GM18519 (cell line): Measurements from ENCODE around the gene CCDC158.
"Not testable (repeated sequence)": the region's sequence is repeated elsewhere in the genome, so short reads cannot be mapped to it uniquely, and the experiment has no call there.

ENCODE experiments used
- ATAC-seq: cut with Tn5 transposase; IDR thresholded peaks from one replicate; pipeline ENCODE4 v1.9.1; 2021; ENCODE audit warnings: mild to moderate bottlenecking, moderate library complexity; ENCODE audit not compliant: unreplicated experiment, low FRiP score

The CCDC158 gene

DNA sequence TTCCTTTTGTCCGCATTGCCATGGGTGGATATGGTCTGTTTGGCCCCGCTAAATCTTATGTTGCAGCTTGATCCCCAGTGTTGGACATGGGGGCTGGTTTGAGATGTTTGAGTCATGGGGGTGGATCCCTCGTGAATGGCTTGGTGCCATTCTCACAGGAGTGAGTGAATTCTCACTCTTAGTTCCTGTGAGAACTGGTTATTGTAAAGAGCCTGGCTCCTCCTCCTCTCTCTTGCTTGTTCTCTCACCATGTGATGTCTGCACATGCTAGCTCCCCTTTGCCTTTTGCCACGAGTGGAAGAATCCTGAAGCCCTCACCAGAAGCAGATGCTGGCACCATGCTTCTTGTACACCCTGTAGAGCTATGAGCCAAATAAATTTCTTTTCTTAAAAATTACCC, 137.0 kb downstream of the CCDC158 start:
- no peak for ATAC-seq

DNA sequence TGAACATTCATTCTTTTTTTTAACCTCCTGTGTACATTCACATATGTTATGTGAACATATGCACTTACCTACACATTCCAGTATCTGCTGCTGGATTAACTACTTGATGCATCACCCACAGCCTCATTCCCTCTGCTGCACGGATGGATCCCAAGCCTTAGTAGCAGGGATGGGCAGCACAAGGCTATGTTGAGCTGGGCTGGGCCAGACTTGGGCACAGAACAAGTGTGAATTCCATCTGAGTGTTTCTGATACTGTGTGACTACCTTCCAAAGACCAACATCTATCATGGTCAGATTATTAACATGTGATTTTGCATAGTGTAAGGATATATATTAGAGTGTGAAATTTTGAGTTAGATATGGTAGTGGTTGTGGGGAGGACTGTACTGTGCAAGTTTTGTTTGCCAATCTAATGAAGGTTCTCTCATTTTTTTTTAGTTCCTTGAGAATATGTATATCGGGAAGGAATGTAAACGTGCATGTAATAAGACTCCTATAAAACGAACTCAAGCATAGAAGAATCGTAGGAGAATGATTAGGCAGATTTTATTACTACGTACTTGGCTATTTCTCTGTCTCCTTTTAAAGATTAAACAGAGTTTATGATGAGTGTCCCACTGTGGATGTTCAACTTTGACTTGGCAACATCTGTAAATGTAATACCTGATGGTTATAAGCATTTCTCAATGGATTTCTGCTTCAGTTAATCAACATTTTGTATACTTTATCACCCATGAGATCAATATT, 137.8 kb downstream of the CCDC158 start:
- ATAC-seq: no peak

DNA sequence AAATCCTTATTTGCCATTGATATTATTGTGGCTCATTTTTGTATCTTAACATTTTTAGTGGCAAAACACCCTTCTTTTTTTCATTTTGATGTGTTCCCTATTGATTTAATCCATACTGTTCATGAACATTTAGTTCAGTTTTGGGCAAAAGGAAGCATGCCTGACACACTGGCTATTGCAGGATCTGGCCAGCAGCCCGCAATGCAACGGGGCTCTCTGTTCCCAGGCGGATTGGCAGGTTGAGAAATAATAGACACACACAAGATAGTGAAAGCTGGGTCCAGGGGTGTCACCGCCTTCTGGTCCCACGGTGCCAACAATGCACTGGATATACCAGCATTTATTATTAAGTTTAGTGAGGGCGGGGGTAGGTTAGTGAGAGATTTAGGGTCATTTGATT, 139.3 kb downstream of the CCDC158 start:
- ATAC-seq: not testable (repeated sequence)

DNA sequence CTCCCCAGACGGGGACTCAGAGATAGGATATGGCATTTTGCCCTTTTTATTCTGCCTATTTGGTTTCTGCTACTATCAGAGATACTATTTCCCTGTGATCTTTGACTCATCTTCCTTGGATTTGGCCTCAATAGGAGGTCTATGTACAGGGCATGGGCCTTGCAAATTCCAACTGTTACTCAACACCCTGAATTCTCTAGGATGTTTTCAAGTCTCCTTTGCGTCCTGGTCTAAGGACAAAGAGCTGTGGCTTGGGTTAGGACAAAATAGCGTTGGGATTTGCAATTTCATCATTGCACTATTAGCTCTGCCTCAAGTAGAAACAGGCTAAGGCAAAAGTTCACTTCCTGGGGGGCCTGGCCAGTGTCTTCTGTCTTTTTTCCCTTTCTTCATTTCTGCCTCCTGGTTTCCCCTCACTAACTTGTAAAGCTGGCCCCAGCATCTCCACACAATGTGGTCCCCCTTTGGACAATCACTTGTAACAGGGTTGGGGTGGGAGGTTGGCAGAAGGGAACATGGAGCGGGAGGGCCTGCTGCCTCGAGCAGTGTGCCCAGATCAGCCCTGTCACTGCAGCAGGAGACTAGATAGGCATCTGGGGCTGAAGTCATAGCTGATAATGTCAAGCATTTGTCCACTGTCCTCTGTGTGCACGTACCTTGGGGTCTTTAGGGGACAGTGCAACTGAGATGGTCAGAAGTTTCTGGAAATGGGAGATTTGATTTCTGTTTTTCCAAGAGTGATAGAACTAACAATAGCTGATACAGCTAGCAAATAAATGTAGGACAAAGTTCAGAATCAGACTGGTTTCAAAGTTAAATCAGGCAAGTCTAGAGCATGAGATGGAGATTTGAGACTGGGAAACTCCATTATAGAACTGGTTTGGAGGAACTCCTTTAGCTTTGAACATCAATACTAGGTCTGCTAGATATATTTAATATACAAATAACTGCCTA, 140.2 kb downstream of the CCDC158 start:
- ATAC-seq: no peak

DNA sequence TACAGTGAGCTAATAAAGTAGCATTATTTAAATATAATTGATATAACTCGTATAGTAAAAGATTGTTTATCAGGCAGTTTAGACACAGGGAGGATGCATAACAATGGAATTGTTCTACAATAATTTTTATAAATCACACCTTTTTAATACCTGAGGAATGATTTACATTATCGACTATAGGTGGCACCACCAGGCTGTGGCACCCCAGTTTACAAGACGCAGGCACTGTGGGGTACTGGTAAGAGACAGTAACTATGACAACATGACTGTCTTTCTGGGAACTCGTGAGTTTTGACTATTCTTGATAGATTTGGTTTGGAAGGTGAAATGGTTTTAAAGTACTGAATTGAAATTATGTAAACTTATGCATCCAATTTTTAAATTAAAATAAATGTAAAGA, 141.5 kb downstream of the CCDC158 start:
- no peak for ATAC-seq

DNA sequence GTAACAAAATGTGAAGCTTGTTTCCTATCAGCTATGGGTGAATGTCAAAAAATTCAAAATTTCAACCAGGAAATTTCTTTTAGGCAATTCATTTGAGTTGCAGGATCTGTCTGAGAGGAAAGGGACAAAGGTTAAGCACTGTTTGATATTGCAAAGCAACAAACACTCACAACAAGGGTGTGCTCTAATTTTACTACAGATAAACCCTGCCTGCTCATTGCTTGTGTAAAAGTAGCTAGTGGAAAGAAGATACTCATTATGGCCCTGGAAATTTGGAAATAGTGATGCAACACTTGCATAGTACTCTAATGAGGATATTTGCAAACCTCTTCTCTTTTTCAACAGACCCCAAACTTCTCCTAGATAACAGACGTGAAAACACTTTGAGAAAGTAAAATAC, 142.4 kb downstream of the CCDC158 start:
- ATAC-seq: no peak

DNA sequence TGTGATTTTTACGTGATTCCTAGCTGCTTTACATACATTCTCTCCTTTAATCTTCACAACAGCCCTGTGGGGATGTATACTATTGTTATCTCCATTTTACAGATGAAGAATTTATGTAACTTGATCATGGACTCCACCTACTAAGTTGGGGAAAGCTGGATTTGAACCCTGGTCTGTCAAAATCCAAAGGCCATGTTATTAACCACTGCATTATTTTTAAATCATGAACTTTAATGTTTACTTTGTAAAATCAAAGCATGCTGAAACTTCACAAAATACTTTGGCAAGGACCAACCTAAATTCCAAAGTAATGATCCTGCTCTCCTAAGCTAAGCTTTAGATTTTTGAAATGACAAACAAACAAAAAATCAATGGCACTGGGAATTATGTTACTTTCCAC, 143.3 kb downstream of the CCDC158 start:
- ATAC-seq: no peak

DNA sequence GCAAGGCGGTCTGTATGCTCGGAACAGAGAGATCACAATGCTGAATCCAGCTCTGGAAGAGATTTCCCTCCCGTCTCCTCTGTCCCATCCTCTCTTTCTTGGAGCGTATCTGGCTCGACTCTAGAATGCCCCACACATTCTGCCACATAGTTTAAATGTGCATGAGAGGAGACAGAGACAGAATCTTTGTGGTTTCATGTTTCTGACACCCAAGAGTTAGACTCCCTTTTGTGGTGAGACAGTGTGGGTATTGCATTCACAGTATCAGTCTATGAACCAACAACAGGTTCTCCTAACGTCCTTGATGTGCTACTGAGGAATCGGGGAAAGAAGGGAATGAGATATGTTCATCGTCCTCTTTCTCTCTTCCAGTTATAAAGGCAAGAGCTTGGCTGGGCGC, 144.1 kb downstream of the CCDC158 start:
- no peak for ATAC-seq

DNA sequence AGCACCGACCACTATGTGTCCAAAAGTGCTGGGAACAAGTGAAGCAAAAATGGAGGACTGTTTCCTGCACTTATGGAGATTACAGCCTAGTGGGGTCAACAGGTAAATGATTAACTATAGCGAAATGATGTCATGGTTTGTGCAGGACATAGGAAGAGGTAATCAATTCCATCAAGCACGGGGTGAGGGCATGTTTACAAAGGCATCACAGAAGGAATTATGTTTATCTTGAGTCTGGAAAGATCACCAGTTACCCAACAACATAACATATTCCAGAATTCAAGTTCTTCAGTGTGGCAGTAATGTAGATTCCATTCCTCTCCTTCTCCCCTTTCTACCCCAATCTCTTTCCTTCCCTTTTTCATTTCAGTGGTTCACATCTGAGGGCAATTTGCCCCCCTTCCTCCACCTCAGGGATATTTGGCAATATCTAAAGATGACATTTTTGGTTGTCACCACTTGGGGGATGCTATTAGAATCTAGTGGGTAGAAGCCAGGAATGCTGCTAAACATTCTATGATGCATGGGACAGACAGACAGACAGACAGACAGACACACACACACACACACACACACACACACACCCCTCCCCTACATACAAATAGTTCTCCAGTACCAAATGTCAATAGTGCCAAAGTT, 145.3 kb downstream of the CCDC158 start:
- ATAC-seq: no peak

DNA sequence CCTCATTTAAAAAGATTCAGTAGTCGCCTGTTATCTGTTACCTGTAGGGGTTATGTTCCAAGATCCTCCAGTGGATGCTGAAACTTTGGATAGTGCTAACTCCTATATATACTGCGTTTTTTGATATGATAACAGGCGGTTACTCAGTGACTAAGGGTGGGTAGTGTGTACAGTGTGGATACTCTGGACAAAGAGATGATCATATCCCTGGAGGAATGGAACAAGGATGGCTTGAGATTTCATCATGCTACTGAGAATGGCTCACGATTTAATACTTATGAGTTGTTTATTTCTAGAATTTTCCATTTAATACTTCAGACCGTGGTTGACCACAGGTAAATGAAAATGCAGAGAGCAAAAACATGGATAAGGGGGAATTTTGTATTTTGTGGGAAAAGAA, 147.9 kb downstream of the CCDC158 start:
- ATAC-seq: no peak

DNA sequence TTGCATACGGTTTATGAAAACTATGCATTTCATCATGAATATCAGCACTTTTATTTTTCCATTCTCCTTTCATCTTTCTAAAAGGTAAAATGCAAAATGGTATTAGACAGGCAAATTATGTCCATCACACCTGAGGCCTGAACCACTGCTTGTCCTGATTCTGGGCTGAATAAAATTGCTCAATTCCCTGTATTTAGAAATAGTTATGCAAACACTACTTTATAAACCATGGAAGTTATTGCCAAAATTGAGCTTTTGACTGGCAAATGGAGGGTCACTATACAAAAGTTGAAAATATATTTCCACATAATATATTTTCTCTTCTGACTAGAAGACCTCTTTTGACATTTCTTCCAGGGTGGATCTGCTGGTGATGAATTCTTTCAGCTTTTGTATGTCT, 148.4 kb downstream of the CCDC158 start:
- no peak for ATAC-seq

DNA sequence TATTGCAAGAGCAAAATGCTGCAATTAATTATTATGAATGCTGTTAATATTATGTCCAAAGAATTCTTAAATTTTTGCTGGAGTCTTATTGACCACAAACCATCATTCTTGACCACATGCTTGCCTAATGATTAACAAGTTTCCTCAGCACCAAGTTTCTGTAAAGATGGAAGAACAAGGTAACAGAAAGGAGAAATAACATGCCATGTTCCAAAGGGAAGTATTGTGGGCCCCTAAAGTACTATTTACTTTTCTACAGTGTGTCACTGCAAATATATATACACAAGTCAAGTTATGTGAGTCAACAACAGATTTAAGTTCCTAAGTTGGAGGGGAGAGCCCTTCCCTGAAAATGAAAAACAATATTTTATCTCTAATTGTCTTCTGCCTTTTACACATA, 148.9 kb downstream of the CCDC158 start:
- ATAC-seq: no peak

DNA sequence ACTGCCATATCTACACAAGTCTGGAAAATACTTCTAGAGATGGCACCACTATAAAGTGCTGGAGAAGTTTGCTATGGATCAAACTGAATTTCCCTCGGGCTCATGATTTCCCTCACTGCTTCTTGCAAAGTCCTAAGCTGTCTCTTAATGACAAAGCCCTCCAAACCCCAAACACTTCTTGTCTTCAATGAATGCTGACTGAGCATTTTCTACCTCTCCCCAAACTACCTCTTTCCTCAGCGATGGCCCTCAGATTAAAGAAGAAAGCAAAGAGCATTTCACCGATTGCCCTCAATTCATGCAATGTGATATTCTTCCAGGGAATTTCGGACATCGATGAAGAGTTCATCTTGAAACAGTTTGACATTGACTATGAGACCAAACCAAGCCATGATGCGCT, 149.7 kb downstream of the CCDC158 start:
- ATAC-seq: no peak

DNA sequence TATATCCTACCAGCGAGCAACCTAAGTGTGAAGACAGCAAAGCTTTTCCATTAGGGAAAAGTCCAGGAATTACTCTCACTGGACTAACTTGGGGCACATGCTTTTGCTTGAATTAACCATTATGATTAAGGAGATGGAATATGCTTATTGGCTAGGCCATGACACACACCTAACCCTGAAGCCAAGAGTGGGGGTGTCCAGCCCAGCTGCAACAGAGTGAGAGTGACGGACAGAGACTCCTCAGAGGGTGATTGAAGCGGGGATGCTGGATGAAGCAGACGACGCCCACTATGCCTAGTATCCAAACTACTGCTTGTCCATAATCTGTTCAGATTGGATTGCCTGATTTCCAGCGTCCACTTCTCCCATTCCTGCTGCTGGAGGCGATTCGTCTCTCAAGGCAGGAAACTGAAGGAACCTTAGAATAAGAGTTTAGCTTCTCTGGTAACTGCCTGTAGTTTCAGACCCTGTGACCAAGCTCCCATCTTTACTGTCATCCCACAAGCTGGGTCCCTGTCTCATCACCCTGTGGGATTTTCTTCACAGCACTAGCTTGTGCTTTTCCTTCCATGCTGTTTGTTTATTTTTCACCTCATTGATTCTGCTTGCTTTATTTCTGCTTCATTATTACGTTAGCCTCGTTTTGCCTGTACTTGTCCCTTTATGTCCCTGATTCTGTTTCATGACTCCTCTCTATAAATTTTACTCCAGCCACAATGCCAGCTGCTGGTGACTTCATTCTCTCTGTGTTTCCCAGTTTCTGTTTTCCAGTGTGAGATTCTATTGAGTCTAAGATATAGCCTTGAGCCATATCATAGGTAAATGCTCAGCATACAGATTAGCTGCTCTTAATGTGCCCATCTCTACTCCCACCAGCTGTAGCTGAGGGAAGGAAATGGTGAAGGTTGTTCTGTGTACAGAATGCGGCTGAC, 150.4 kb downstream of the CCDC158 start:
- no peak for ATAC-seq

DNA sequence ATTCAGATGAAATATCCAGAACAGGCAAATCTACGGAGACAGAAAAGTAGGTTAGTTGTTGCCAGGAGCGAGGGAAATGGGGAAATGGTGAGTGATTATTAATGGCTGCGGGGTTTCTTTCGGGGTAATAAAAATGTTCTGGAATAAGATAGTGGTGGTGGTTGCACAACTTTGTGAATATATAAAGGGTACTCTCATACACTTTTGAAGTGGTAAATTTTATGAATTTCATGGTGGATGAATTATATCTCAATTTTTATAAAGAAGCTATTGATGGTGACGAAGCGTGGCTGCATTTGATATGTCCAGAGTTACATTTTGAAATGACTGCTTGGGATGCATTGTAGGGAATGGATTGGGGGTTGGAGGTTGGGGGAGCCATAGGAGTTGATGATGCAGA, 153.1 kb downstream of the CCDC158 start:
- no peak for ATAC-seq

DNA sequence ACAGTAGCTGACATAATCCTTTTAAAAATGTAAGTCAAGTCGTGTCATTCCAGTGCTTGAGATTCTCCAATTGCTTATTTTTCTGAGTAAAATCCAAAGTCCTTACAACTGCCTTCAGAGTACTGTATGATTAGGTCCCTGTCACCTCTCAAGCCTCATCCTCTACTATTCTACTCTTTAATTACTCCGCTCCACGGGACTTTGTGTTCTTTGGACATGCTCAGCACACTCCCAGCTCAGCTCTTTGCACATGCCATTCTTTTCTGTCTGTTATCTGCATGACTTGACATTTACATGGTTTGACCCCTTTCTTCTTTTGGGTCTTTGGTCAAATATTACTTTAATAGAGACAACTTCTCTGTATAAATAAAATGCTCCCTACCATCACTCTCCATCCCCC, 154.3 kb downstream of the CCDC158 start:
- ATAC-seq: no peak

DNA sequence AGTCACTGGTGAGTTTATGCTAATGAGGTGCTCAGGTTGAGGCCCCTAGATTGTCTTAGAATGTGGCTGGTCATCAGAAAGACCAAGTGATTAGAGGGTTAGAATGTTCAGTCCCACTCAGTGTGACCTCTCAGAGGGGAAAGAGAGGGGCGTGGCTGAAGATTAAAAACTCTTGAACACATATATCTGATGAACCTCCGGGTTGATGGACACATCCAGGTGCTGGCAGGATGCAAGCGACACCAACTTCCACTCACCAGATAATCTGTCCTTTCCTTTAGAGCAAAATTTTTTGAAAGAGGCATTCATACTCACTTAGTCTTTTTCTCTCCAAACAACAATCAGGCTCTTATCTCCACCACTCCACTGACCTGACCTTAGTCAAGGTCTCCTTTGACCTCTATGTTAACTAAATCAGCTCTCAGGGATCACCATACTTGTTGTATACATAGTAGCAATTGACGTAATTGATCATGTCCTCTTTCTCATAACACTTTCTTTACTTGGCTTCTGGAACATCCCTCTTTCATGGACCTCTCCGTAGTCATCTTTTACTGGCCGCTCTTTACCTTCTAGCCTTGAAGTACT, 155.2 kb downstream of the CCDC158 start:
- ATAC-seq: no peak
